H1 (cell line): Measurements from ENCODE around the gene PREX1.

ENCODE experiments used
- CBX8 ChIP-seq: fragments of 300-800, 300-1000 bp; sonication (generic); IDR thresholded peaks from 2 replicates; pipeline ENCODE4 v1.7.1; 2016; ENCODE audit warnings: low read depth, low read length, borderline replicate concordance
- CHD2 ChIP-seq: IDR thresholded peaks from 2 replicates; pipeline ENCODE4 v1.6.1; 2012; ENCODE audit warnings: low read length, improper control_type of control experiment
- CHD7 ChIP-seq: fragments of 300-600 bp; sonication (generic); IDR thresholded peaks from 2 replicates; pipeline ENCODE4 v1.7.1; 2012; ENCODE audit warnings: low read length, moderate library complexity, mild to moderate bottlenecking, inconsistent platforms; ENCODE audit not compliant: insufficient replicate concordance
- CTCF ChIP-seq, 3 experiments: IDR thresholded peaks; 1 replicate in 2 of 3; 2 replicates in 1 of 3; pipeline versions ENCODE4 v1.5.1 to v1.6.1; 2011; ENCODE audit warnings: low read length in 3 of 3, mild to moderate bottlenecking in 3 of 3, inconsistent platforms in 2 of 3, low read depth in 1 of 3, moderate library complexity in 1 of 3; ENCODE audit not compliant: insufficient read depth in 1 of 3; ENCODE audit errors: control extremely low read depth in 1 of 3
- EP300 ChIP-seq, 2 experiments: IDR thresholded peaks; 1 replicate in 1 of 2; 2 replicates in 1 of 2; pipeline ENCODE4 v1.6.1; 2011 to 2012; ENCODE audit warnings: low read depth in 2 of 2, low read length in 2 of 2, mild to moderate bottlenecking in 2 of 2, borderline replicate concordance in 1 of 2, inconsistent platforms in 1 of 2, moderate library complexity in 1 of 2
- KDM5A ChIP-seq: fragments of 200-600 bp; IDR thresholded peaks from 2 replicates; pipeline ENCODE4 v1.7.1; 2012; ENCODE audit warnings: mild to moderate bottlenecking, low read length, inconsistent platforms, mixed read lengths
- MAFK ChIP-seq: IDR thresholded peaks from 2 replicates; pipeline ENCODE4 v1.6.1; 2012; ENCODE audit warnings: low read depth, mild to moderate bottlenecking, improper control_type of control experiment, low read length
- MAX ChIP-seq: IDR thresholded peaks from 2 replicates; pipeline ENCODE4 v1.6.1; 2012; ENCODE audit warnings: inconsistent platforms
- POLR2A ChIP-seq, 2 experiments: IDR thresholded peaks; 1 replicate in 1 of 2; 2 replicates in 1 of 2; pipeline ENCODE4 v1.6.1; 2011; ENCODE audit warnings: low read depth in 2 of 2, low read length in 2 of 2, mild to moderate bottlenecking in 2 of 2; ENCODE audit errors: control extremely low read depth in 1 of 2
- POLR2AphosphoS5 ChIP-seq: IDR thresholded peaks from 2 replicates; pipeline ENCODE4 v1.6.1; 2011; ENCODE audit warnings: low read depth, low read length
- RXRA ChIP-seq: IDR thresholded peaks from 2 replicates; pipeline ENCODE4 v1.6.1; 2011; ENCODE audit warnings: low read depth, mild to moderate bottlenecking, low read length, moderate library complexity; ENCODE audit not compliant: insufficient read depth
- SIN3A ChIP-seq, 2 experiments: IDR thresholded peaks in 1 of 2; conservative IDR thresholded peaks in 1 of 2; 2 replicates each; pipeline ENCODE4 v1.6.1; 2011 to 2012; ENCODE audit warnings: low read length in 2 of 2, improper control_type of control experiment in 1 of 2, low read depth in 1 of 2, mild to moderate bottlenecking in 1 of 2
- TCF12 ChIP-seq: IDR thresholded peaks from 2 replicates; pipeline ENCODE4 v1.6.1; 2011; ENCODE audit warnings: low read depth, mild to moderate bottlenecking, low read length
- ZNF274 ChIP-seq: IDR thresholded peaks from 2 replicates; pipeline ENCODE4 v1.7.0; 2012; ENCODE audit warnings: low read length, borderline replicate concordance; ENCODE audit errors: extremely low read depth

- TF ChIP-seq CTCF (IDR thresholded peaks at IDR 0.05; ENCODE audit: control extremely low read depth in 1 of 3, insufficient read depth in 1 of 3, low read depth in 1 of 3, low read length in 3 of 3) (peak; percentile 84 to 96 (median 94)), POLR2A (IDR thresholded peaks at IDR 0.05; ENCODE audit: control extremely low read depth in 1 of 2, low read depth in 2 of 2, low read length in 2 of 2) (no peak), CHD2 (no peak), EP300 (IDR thresholded peaks at IDR 0.05; ENCODE audit: borderline replicate concordance in 1 of 2, low read depth in 2 of 2, low read length in 2 of 2) (no peak), TCF12 (no peak), MAX (no peak), MAFK (no peak), ZNF274 (no peak), POLR2AphosphoS5 (no peak), CBX8 (no peak), CHD7 (no peak), SIN3A (conservative IDR thresholded peaks at IDR 0.05 in 1 of 2, IDR thresholded peaks at IDR 0.05 in 1 of 2; ENCODE audit: low read depth in 1 of 2, low read length in 2 of 2) (no peak), KDM5A (no peak), RXRA (no peak)
Measured at GRCh38 chr20:48635791-48636267, 192.0 kb downstream of the PREX1 start.
